GM12864 (cell line): Measurements from ENCODE around the gene EVL.

Experiments
- DNase-seq: peaks from one replicate; pipeline ENCODE4 v3.0.0-alpha.2; 2011; ENCODE audit warnings: low read depth
- H3K4me3 ChIP-seq: 2 replicates; pipeline ENCODE4 v1.5.1; 2011; ENCODE audit warnings: mild to moderate bottlenecking, low read depth, low read length, control low read depth
- CTCF ChIP-seq: IDR thresholded peaks from 2 replicates; pipeline ENCODE4 v1.5.1; 2011; ENCODE audit warnings: low read depth, mild to moderate bottlenecking, moderate library complexity, low read length, control low read depth, inconsistent platforms; ENCODE audit errors: missing control alignments

The EVL gene

GRCh38 chr14:100138955-100139354 is 73.7 kb downstream of the EVL start:
- H3K4me3 ChIP-seq = no peak overlapping the region
- TF ChIP-seq CTCF = no peak
- no peak for DNase-seq

- TF ChIP-seq CTCF = no peak
- no peak for DNase-seq
- no peak overlapping the region for H3K4me3 ChIP-seq
Observed at GRCh38 chr14:100140452-100141078, 75.3 kb downstream of the EVL start.

GRCh38 chr14:100141098-100141497 is 75.9 kb downstream of the EVL start:
- no peak overlapping the region for H3K4me3 ChIP-seq
- DNase-seq = no peak
- TF ChIP-seq CTCF = no peak

- H3K4me3 ChIP-seq = no peak overlapping the region
- DNase-seq = no peak
- no peak for TF ChIP-seq CTCF
Observed at GRCh38 chr14:100142073-100143040, 77.1 kb downstream of the EVL start.

- no peak overlapping the region for H3K4me3 ChIP-seq
- TF ChIP-seq CTCF = no peak
- no peak for DNase-seq
Observed at GRCh38 chr14:100143523-100143922, 78.3 kb downstream of the EVL start.

- no peak overlapping the region for H3K4me3 ChIP-seq
- no peak for TF ChIP-seq CTCF
- no peak for DNase-seq
Observed at GRCh38 chr14:100143934-100144333, 78.7 kb downstream of the EVL start.
